ENCODE measurements around the gene ZFYVE19. TPM values are rescaled to one million over a fixed set of nuclear protein-coding genes. Genes with fewer than 3 reads are reported as not detected.

ZFYVE19 gene
- total RNA-seq, 8 experiments from 2014 or later: 9.4 to 21.2 (median 12.8) TPM

DNA sequence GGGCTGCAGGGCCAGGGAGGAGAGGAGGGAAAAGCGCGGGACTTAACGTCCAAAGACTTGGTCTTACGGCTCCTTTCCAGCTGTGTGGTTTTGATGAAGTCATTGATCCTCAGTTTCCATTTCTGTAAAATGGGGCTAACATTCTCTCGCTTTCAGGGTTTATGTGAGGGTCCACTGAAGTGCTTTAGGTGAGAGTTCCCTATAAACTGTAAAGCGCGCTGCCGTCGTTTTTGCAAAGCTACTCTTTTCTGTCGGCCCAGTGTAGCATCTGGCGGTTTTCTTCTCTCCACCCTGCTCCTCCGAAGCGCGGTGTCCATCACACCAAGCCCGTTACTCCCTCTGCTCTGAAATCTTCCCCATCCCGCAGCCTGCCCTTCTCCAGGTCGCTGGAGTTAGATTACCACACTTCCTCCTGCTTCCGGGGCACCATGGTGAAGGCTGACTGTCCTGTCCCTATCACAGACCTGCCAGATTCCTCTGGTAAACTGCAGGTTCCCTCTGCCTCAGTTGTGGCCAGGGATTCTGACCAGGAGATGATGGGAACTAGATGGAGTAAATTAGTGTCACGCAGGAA, 1.1 kb downstream of the ZFYVE19 start:
- peak overlapping the region; percentile 83 to 96 (median 92) for H3K4me3 ChIP-seq
- no peak overlapping the region for H3K27ac ChIP-seq
- in situ Hi-C loops (cut with MboI; ENCODE audit: low pct_unique_long_range_greater_than_20kb in 2 of 9, low sequenced_read_pairs in 9 of 9, unreplicated experiment in 9 of 9): no loop called here
- H3K4me1 ChIP-seq (replicated peaks in 1 of 2): peaks cover 5 to 6% of the 10 kb centered on the region in 2 donors
- no peak for ATAC-seq (replicated peaks in 6 of 8)
- 17 to 93% (median 65%) methylated on average over 1 to 12 of the region's 19 CpGs; no CpG with 5 or more reads in 3 of the 10 experiments for WGBS, 10 experiments

DNA sequence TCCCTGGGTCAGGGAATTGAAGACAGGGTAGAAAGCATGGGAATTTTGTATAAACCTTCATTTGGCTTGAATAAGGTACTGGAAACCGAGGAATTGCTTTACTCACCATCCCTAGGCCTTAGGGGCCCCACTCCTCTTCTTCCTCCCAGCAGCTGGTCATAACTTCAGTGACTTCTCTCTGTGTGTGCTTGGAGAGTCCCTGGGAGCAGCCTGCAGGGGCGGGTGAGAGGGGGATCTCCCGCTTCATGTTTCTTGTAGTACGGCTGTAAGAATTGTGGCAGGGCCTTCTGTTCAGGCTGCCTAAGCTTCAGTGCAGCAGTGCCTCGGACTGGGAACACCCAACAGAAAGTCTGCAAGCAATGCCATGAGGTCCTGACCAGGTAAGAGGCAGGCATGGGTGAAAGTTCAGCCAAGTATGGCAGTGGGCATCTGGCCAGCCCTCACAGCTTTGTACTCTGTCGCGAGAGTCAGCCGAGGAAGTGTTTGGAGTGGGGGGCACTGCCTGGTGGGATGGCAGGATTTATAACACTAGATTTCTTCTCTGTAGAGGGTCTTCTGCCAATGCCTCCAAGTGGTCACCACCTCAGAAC, 2.1 kb downstream of the ZFYVE19 start:
- WGBS, 10 experiments: 56 to 100% (median 71%) methylated on average over 1 to 8 of the region's 8 CpGs; no CpG with 5 or more reads in 4 of the 10 experiments
- ATAC-seq (replicated peaks in 6 of 8): no peak

DNA sequence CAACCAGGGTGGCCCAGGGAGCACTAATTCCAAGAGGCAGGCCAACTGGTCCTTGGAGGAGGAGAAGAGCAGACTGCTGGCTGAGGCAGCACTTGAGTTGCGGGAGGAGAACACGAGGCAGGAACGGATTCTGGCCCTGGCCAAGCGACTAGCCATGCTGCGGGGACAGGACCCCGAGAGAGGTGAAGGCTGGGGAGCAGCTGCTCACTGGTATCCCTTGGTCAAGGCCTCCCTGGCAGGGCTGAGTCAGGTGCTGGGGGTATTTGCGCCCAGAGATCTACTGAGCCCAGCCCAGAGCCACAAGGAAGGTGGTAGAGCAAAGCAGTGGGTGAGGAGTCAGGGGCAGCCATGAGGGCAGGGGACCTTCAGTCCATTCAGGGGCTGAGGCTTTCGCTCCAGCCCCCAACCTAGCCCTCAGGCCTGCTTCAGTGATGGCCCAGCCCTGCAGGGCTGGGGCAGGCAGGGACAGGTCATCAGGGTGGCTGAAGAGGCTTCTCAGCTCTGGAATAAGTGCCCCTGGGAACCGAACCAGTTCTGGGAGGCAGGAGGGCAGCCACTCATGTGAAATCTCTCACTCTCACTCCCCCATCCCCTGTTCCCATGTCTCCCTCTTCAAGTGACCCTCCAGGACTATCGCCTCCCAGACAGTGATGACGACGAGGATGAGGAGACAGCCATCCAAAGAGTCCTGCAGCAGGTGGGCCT, 6.0 kb downstream of the ZFYVE19 start:
- no peak for ATAC-seq (replicated peaks in 6 of 8)
- in situ Hi-C loops (cut with MboI; ENCODE audit: low pct_unique_long_range_greater_than_20kb in 2 of 9, low sequenced_read_pairs in 9 of 9, unreplicated experiment in 9 of 9): no loop called here
- Histone ChIP-seq H3K27ac (no peak overlapping the region), H3K4me3 (no peak overlapping the region), H3K4me1 (replicated peaks in 1 of 2) (no peaks in the 10 kb centered on the region)
- WGBS, 10 experiments: 86 to 95% (median 91%) methylated on average over 1 to 6 of the region's 12 CpGs; no CpG with 5 or more reads in 6 of the 10 experiments

More for the DNA sequence above, 2.1 kb downstream of the ZFYVE19 start:
- in situ Hi-C loops (cut with MboI; ENCODE audit: low pct_unique_long_range_greater_than_20kb in 2 of 9, low sequenced_read_pairs in 9 of 9, unreplicated experiment in 9 of 9): no loop called here
- Histone ChIP-seq H3K4me3 (no peak overlapping the region), H3K27ac (no peak overlapping the region), H3K4me1 (replicated peaks in 1 of 2) (peaks cover 5 to 6% of the 10 kb centered on the region in 2 donors)

DNA sequence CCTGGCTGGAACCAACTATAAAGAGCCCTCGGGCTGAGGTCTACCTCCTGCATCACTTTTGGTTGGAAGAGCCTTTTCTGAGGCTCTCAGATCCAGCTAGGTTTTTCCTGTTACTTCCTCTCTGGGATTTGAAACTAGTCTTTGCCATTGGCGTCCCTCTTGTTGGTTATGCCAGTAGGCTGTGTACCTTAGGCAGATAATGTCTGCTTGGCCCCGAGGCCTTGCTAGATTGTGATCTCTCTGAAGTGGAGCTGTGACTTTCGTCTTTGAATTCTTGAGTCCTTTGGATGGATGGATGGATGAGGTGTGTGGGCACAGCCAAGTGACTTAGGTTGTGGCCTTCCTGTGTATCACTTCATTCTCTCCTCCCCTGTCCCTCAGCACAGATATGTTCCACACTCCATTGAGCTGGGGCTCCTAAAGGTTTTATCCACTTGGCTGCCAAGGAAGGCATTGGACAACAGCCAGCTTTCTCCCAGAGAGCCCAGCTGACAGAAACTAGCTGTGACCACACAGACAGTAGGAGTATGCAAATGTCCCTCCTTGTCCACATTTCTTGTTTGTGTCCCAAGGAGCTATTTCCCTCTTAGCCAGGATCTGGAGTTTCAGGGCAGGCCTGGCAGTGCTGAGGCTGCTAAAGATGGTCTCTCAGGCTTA, 8.3 kb downstream of the ZFYVE19 start:
- ATAC-seq (replicated peaks in 6 of 8): peak in 5 of 8 experiments; percentile 33 to 86 (median 46)
- in situ Hi-C loops (cut with MboI; ENCODE audit: low pct_unique_long_range_greater_than_20kb in 2 of 9, low sequenced_read_pairs in 9 of 9, unreplicated experiment in 9 of 9): no loop called here
- 80 to 100% (median 90%) methylated on average over 1 to 4 of the region's 4 CpGs; no CpG with 5 or more reads in 5 of the 10 experiments for WGBS, 10 experiments

DNA sequence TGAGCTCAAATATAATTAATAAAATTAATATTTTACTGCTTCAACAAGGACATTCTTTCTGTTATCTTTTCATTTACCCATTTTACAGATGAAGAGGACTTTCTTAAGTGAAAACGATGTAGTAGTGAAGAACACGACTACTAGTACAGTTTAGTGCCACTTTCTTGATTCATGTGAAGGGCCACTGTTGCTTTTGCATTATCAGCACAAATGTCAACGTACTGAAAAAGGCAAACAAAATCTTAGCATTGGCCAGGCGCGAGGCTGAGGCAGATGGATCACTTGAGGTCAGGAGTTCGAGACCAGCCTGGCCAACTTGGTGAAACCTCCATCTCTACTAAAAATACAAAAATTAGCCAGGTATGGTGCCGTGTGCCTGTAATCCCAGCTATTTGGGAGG, 12.2 kb downstream of the ZFYVE19 start:
- Histone ChIP-seq H3K4me3 (no peak overlapping the region), H3K4me1 (replicated peaks in 1 of 2) (no peaks in the 10 kb centered on the region), H3K27ac (no peak overlapping the region)
- ATAC-seq (replicated peaks in 6 of 8): no peak
- in situ Hi-C loops (cut with MboI; ENCODE audit: low pct_unique_long_range_greater_than_20kb in 2 of 9, low sequenced_read_pairs in 9 of 9, unreplicated experiment in 9 of 9): no loop called here
- 50 to 95% (median 77%) methylated on average over 3 to 7 of the region's 7 CpGs; no CpG with 5 or more reads in 4 of the 10 experiments for WGBS, 10 experiments

More for the DNA sequence above, 8.3 kb downstream of the ZFYVE19 start:
- H3K4me3 ChIP-seq: no peak overlapping the region
- H3K27ac ChIP-seq: no peak overlapping the region
- no peaks in the 10 kb centered on the region for H3K4me1 ChIP-seq (replicated peaks in 1 of 2)

DNA sequence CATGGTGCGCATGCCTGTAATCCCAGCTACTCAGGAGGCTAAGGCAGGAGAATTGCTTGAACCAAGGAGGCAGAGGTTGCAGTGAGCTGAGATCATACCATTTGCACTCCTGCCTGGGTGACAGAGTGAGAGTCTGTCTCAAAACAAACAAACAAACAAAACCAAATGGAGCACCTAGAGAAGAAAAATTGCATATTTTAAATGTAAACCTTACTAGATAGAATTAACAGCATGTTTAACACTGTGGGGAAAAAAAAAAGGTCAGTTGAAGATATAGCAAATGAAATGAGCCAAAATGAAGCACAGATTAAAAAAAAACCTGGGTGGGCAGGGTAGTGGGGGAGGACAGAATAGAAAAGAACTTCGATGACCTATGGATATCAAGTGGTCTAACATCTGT, 14.3 kb downstream of the ZFYVE19 start:
- WGBS, 10 experiments: 0 to 100% (median 100%) methylated on average over 1 to 2 of the region's 2 CpGs; no CpG with 5 or more reads in 1 of the 10 experiments
- no peak for ATAC-seq (replicated peaks in 6 of 8)
- no peak overlapping the region for H3K27ac ChIP-seq
- in situ Hi-C loops (cut with MboI; ENCODE audit: low pct_unique_long_range_greater_than_20kb in 2 of 9, low sequenced_read_pairs in 9 of 9, unreplicated experiment in 9 of 9): no loop called here
- no peak overlapping the region for H3K4me3 ChIP-seq
- H3K4me1 ChIP-seq (replicated peaks in 1 of 2): no peaks in the 10 kb centered on the region

DNA sequence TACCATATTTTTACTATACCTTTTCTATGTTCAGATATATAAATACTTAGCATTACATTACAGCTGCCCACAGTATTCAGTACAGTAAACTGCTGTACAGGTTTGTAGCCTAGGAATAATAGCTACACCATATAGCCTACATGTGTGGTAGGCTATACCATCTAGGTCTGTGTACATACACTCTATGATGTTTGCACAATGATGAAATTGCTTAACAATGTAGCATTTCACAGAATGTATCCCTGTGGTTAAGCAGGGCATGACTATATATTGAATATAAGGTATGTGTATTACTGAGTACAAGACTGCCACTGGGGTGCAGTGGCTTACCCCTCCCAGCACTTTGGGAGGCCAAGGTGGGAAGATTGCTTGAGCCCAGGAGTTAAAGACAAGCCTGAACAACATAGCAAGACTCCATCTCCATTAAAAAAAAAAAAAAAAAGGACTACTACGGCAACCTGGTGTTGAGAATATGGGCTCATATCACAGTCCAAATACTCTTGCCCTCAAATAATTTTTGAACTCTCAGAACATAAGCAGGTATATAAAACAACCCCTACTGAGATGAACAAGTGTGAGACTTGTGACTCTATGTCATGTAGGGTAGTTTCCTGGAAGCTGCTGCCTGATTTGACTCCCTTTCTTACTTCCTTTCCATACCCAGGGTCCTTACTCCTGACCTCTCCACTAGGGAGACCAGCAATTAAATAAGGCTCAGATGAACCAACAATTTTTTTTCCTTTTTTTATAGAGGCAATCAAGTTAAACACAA, 16.9 kb downstream of the ZFYVE19 start:
- no peak overlapping the region for H3K27ac ChIP-seq
- in situ Hi-C loops (cut with MboI; ENCODE audit: low pct_unique_long_range_greater_than_20kb in 2 of 9, low sequenced_read_pairs in 9 of 9, unreplicated experiment in 9 of 9): no loop called here
- ATAC-seq (replicated peaks in 6 of 8): peak in 2 of 8 experiments; percentile 25 to 30
- no peaks in the 10 kb centered on the region for H3K4me1 ChIP-seq (replicated peaks in 1 of 2)
- WGBS, 10 experiments: 14 to 86% (median 67%) methylated on average over 1 of the region's 1 CpG; no CpG with 5 or more reads in 3 of the 10 experiments
- H3K4me3 ChIP-seq: no peak overlapping the region

DNA sequence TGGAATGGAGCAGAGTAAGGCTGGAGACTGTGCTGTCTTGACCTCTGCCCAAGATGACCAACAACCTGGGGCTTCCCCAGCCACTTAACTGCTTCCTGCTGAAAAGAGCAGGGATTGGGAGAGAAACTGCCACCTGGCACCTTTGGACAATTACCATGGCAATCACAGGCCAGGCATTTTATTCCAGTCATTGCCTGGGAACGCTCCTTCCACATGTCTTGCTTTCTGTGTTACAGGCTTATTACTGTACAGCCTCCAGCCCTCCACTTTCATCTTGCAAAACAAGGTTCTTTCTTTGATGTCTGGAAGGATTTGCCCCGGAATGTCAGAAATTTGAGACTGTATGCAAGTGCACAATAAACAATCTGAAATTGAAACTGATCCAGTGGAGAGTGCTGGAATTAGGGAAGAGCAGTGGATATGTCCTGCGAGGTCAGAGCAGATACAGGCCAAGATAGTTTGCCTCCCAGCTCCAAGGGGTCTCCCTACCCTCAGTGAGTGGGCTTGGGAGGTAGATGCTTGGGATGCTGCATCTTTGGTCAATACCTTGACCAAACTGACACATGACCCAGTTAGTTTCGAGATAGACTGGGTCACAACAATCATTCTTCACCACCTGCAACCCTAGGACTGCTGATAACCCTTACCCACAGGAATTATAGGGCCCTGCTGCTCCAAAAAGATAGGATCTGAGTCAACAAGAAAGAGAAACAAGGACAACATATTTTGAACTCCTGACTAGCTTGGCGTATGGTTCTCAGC, 19.0 kb downstream of the ZFYVE19 start:
- ATAC-seq (replicated peaks in 6 of 8): peak in 4 of 8 experiments; percentile 21 to 83 (median 53)
- H3K27ac ChIP-seq: no peak overlapping the region
- no peak overlapping the region for H3K4me3 ChIP-seq
- in situ Hi-C loops (cut with MboI; ENCODE audit: low pct_unique_long_range_greater_than_20kb in 2 of 9, low sequenced_read_pairs in 9 of 9, unreplicated experiment in 9 of 9): no loop called here
- no peaks in the 10 kb centered on the region for H3K4me1 ChIP-seq (replicated peaks in 1 of 2)
- WGBS, 10 experiments: 0 to 100% (median 70%) methylated on average over 1 to 5 of the region's 5 CpGs; no CpG with 5 or more reads in 2 of the 10 experiments

DNA sequence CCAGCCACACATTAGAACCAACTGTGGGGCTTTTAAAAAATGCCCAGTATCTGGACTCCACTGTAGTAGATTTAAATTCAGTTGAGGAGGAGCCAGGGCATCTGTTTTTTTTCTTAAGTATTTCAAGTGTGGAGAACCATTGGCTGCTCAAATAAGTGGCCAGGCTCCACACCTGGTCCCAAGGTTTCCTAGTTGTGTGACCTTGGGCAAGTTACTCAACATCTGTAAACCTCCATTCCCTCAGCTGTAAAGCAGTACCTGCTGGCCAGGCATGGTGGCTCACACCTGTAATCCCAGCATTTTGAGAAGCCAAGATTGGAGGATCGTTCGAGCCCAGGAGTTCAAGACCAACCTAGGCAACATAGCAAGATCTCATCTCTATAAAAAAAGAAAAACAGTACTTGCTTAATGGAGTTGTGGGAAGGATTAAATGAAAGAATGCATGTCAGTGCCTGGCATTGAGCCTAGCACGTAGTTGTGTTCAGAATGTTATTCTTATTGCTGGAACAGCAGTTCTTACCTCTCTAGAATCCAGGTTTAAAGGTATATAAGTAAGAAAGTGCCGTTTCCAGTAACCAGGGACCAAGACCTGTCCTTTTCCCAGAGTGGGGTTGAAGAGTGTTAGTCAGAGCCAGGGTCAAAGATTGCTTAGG, 19.7 kb downstream of the ZFYVE19 start:
- no peak overlapping the region for H3K27ac ChIP-seq
- WGBS, 10 experiments: 38 to 82% (median 57%) methylated on average over 1 to 4 of the region's 4 CpGs; no CpG with 5 or more reads in 1 of the 10 experiments
- in situ Hi-C loops (cut with MboI; ENCODE audit: low pct_unique_long_range_greater_than_20kb in 2 of 9, low sequenced_read_pairs in 9 of 9, unreplicated experiment in 9 of 9): no loop called here
- H3K4me3 ChIP-seq: no peak overlapping the region
- ATAC-seq (replicated peaks in 6 of 8): no peak
- no peaks in the 10 kb centered on the region for H3K4me1 ChIP-seq (replicated peaks in 1 of 2)

DNA sequence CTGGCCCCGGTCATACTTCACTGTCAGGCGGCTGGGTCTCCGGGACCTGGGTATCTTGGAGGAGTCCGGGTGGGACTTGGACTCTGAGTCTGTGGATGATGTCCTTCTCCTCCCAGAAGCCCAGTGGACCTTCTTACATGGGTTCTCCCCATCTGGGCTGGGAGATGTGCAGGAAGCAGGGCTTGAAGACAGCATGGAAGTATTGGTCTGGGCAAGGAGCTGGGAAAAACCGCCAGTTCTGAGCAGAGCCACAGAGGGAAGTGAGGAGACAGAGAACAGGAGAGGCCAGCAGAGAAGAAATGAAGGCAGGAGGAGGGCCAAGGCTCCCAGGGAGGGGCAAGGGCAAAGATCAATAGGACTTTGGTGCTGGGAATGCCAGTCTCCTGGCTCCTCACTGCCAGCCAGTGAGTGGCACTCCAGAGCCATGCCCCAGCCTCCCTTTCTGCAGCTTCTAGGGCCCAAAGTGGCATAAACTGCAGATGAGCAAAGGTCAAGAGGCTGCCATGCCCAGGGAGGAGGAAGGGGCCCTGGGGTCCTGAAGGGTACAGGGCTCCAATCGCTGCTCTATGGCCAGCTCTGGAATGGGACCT, 21.7 kb downstream of the ZFYVE19 start, which contains the start of gene PPP1R14D:
TSS of gene PPP1R14D (minus strand) at position 262 of the 590 bp plus-strand sequence. CDS start at position 195, 67 bp downstream.
- ATAC-seq (replicated peaks in 6 of 8): no peak
- H3K4me3 ChIP-seq: no peak within 1 kb of the TSS
- H3K4me1 ChIP-seq (replicated peaks in 1 of 2): no peaks in the 10 kb centered on the region
- in situ Hi-C loops (cut with MboI; ENCODE audit: low pct_unique_long_range_greater_than_20kb in 2 of 9, low sequenced_read_pairs in 9 of 9, unreplicated experiment in 9 of 9): no loop called here
- H3K27ac ChIP-seq: no peak within 1 kb of the TSS
- 80 to 96% (median 84%) methylated on average over 2 to 4 of the region's 6 CpGs; no CpG with 5 or more reads in 7 of the 10 experiments for WGBS, 10 experiments

DNA sequence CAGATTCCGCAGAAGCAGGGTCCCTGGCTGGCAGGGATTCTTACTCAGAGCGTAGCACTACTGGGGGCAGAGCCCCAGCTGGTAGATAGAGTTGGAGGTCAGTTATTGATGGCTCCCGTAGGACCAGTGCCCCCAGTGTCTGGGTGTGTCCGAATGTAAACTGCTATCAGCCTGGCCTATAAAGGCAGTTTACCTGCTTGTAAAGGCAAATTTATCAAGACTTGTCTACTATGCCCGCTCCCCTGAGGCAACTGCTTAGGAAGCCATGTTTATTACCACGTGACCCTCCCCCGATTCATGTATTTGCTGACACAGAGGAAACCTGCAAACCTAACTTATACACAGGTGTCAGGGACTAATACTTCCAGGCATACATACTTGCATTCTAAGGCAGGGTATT, 22.2 kb downstream of the ZFYVE19 start:
- ATAC-seq (replicated peaks in 6 of 8): no peak
- Histone ChIP-seq H3K4me1 (replicated peaks in 1 of 2) (no peaks in the 10 kb centered on the region), H3K4me3 (no peak overlapping the region), H3K27ac (no peak overlapping the region)
- WGBS, 10 experiments: 40 to 100% (median 77%) methylated on average over 1 to 6 of the region's 7 CpGs; no CpG with 5 or more reads in 2 of the 10 experiments
- in situ Hi-C loops (cut with MboI; ENCODE audit: low pct_unique_long_range_greater_than_20kb in 2 of 9, low sequenced_read_pairs in 9 of 9, unreplicated experiment in 9 of 9): no loop called here
